Pulmonary artery endothelial cell (primary cell): Measurements from ENCODE around the gene CWC27. TPM values are rescaled to one million over a fixed set of nuclear protein-coding genes. Genes with fewer than 3 reads are reported as not detected.
A peak's percentile ranks its signal among the peaks of the same experiment; 100 is the strongest.
"Not testable (repeated sequence)": the region's sequence is repeated elsewhere in the genome, so short reads cannot be mapped to it uniquely, and the experiment has no call there.

Experiments used
- DNase-seq: peaks from one replicate; pipeline ENCODE4 v3.0.0-alpha.2; 2011; ENCODE audit warnings: low read depth, low spot score
- total RNA-seq: library from RNA; depleted of rRNA; stranded (reverse); fragments of >200 nt; gene quantifications from 2 replicates; pipeline ENCODE4 v1.2.3, GENCODE V29; 2014

The CWC27 gene
- total RNA-seq, 1 donor from 2014 or later, result 15.8 TPM

GRCh38 chr5:64838376-64838775 is 69.6 kb downstream of the CWC27 start:
- DNase-seq, result no peak

DNA sequence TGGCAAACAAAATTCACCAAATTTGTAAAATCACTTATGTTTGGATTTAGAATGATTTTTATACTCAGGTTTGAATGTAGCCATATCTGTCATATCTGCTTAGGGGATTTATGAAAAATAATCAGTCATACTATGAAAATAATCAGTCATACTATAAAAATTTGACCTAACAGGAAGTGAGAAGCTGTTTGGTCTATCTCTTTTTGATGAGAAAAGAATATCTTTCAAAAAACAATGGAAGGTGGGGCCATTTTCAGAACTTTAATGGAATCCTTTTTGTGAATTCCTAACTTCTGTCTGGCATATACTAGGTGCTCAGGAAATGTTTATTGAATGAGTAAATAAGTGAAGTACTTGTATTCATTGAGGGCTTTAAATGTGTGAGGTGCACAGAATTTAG is 70.1 kb downstream of the CWC27 start:
- no peak for DNase-seq

GRCh38 chr5:64839936-64840335 is 71.2 kb downstream of the CWC27 start:
- DNase-seq, result no peak

DNA sequence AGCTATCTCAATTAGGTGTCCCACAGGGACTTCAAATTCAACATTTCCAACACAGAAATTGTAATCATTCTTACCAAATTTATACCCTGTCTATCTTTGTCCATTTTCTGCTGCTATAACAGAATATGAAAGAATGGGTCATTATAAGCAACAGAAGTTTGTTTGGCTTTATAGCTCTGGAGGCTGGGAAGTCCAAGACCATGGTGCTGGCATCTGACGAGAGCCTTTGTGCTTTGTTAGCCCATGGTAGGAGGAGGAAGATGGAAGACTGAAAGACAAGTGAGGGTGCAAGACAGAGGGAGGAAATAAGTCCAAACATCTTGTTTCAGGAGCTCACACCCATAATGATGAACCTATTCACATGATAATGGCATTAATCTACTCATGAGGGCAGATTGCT is 72.2 kb downstream of the CWC27 start:
- no peak for DNase-seq

DNA sequence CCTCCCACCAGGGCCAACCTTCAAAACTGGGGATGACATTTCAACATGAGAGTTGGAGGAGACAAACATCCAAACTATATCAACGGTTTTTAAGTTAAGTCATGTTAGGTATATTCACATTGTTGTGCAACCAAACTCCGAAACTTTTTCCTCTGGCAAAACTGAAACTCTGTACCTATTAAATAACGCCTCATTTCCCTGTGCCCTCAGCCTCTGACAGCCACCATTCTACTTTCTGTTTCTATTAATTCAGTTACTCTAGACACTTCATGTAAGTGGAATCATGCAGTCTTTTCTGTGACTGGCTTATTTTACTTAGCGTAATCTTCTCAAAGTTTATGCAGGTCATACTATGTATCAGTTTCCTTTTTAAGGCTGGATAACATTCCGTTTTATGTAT is 85.0 kb downstream of the CWC27 start:
- DNase-seq, result no peak

DNA sequence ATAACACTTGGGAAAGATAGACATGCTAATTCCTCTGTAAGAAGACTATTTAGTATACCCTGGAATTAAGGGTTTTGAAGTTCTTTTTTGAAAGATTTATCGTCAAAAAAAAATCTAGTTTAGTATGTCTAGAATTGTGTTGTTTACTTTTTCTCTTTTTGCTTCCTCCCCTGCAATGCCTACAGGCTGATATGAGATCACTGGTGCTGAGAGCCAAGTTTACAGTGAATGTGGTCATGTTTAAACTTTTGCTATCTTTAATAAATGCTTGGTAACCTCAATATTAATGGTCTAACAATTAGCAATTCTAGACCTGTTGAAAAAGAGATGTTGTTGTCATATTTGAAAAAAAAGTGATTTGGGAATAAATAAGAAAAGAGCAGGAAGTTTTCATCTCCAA is 86.1 kb downstream of the CWC27 start:
- no peak for DNase-seq

- DNase-seq, result no peak
Observed at GRCh38 chr5:64859881-64860280, 91.2 kb downstream of the CWC27 start.

DNA sequence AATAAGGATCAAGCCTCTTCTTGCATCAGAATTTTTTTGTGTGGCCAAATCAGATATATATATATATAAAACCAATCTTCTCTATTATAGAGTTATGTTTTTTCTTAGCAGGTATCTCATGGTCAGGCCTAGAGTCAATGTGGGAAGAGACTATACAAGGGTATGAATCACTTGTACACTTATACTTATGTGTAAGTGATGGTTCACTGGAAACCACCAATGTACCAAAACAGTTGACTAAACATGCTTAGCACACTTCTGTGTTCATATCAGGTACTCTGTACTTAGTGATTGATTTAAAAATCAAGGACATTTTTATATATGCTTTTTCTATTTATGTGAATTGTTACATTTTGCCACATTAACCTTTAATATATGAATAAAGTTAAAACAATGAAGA is 92.6 kb downstream of the CWC27 start:
- DNase-seq, result no peak

DNA sequence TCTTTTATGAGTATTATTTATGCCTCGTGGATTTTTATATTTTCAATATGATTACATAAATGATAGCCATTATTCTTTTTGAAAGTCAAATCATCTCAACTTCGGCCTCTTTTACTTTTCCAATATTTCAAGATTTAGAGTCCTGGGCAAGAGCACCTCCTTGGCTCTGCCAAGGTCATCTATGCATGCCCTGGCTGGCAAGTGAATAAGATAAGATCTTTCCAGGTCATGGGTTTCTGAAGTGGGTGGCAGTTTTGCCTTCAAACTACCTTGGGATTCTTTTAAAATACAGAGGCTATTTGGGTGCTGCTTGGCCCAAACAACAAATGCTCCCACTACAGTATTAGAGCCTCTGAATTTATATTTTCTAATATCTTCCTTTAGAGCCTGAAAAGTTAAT is 95.4 kb downstream of the CWC27 start:
- no peak for DNase-seq

GRCh38 chr5:64865662-64866061 is 96.9 kb downstream of the CWC27 start:
- DNase-seq, result no peak

DNA sequence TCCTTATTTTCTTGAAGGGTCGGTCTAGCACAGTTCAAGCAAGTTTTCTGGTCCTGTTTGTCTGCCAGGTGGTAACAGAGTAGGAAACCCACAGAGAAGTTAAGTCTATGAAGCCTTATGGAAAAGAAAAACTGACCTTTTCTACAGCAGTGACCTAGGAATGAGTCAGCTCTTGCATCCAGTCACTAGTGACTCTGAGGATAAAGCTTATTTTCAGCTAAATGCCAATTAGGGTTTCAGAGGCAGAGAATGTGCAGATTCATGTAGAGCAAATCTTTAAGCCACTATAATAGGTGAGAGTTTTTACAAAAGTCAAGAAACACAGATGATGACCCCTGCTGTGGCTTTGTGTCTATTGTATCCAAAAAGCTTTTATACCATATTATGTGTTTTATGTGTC is 100.7 kb downstream of the CWC27 start:
- DNase-seq, result peak; percentile 1

- DNase-seq, result no peak
Observed at GRCh38 chr5:64872044-64872443, 103.3 kb downstream of the CWC27 start.

DNA sequence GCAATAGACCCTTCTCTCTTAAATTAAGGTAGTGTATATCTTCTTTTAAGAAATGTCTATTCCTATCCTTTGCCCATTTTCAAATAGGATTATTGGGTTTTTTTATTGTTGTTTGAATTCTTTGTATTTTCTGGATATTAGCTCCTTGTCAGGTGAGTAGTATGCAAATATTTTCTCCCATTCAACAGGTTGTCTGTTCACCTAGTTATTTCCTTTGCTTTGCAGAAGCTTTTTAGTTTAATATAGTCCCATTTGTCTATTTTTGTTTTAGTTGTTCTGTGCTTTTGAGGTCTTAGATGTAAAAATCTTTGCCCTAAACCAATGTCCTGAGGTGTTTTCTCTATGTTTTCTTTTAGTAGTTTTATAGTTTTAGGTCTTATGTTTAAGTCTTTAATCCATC is 104.7 kb downstream of the CWC27 start:
- DNase-seq, result no peak

- DNase-seq, result no peak
Observed at GRCh38 chr5:64874753-64875152, 106.0 kb downstream of the CWC27 start.

GRCh38 chr5:64876203-64876602 is 107.5 kb downstream of the CWC27 start:
- DNase-seq, result no peak

DNA sequence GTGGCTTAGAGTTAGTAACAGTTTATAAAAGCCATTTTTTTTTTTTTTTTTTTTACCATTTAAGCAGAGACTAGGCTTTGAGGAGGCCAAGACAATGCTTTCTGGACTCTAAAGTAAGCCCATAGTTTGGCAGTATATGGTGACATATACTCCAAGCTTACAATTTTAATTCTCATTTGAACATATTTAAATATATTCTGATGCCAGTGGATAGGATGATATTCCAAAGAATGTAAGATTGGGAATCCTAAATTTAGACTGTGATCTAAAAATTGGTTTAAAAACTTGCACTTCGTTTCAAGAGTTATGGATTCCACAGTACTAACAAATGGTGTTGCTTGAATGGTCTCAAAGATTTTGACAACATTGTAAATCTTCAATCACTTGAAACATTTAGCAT is 112.1 kb downstream of the CWC27 start:
- no peak for DNase-seq

DNA sequence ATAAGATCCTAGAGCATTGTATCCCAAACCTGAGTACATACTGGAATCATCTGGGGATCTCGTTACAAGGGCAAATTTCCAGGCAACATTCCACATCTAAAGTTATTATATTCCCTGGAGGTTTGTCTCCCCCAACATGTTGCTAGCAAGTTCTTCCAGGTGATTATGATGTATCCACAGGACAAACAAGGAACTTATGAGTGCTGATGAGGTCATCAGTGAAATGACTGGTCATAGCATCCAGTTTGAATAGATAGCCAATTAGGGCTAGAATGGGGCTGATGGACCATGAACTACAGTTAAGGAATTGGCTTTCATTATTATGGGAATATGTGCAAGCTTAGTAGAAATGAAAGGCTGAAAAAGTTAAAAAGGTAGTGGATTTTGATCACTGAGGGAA is 115.2 kb downstream of the CWC27 start:
- no peak for DNase-seq

DNA sequence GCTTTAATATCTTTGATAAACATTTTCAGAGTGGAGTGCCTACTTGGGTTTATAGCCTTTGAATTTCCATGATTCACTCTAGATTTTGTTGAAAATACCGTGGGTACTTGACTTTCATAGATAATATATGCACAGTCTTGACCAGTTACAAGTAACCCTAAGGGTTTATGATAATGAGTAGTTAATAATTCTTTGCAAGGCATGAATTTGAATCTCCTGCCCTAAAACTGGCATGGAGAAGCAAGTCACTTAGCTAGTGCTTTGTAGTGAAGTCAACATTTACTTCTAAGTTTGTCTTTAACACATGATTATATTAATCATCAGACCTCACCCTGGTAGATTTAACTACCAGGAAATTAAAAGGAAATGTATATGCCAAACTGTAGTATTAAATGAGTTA is 115.8 kb downstream of the CWC27 start:
- no peak for DNase-seq

GRCh38 chr5:64887910-64888309 is 119.2 kb downstream of the CWC27 start:
- DNase-seq, result no peak

DNA sequence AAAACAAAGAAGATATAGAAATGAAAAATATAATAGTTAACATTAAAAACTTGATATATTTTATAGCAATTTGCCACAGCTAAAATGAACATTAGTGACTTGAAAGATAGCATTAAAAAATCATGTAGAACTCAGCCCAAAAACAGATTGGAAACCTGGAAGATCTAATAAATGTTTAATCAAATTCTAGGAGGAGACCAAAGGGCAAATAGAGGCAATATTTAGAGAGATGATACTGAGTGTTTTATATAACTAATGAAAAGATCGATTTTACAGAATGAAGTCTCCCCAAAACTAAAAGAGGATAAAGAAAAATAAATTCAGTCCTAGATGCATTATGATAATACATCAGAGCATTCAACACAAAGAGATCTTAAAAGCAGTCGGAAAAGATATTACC is 127.0 kb downstream of the CWC27 start:
- no peak for DNase-seq

- no peak for DNase-seq
Observed at GRCh38 chr5:64899838-64900237, 131.1 kb downstream of the CWC27 start.

DNA sequence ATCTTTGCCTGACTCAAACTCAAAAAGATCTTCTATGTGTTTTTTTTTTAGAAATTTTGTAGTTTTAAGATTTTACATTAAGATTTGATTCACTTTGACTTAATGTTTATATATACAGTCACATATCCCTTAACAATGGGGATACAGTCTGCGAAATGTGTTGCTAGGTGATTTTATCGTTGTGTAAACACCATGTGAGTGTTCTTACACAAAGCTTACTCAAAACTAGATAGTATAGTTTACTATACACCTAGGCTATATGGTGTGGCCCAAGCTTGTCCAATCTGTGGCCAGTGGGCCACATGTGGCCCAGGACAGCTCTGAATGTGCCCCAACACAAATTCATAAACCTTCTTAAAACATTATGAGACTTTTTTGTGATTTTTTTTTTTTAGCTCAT is 131.9 kb downstream of the CWC27 start:
- DNase-seq, result no peak

GRCh38 chr5:64907399-64907798 is 138.7 kb downstream of the CWC27 start:
- not testable (repeated sequence) for DNase-seq

GRCh38 chr5:64914396-64914795 is 145.7 kb downstream of the CWC27 start:
- DNase-seq, result no peak

DNA sequence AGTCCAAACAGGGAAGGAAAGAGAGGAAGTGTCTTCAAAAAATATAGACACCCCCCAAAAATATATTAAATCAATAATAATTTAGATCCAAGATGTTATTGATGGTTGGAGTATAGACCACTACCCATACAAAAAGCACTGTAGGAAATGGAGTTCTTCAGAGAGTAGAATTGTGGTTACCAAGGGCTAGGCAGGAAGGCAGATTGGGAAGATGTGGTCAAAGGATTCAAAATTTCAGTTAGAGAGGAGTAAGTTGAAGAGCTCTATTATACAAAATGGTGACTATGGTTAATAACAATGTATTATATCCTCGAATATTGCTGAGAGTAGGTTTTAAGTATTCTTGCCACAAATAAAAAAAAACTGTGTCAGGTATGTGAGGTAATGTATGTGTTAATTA is 149.4 kb downstream of the CWC27 start:
- no peak for DNase-seq
